Measurements from ENCODE around the gene BTBD8. TPM values are rescaled to one million over a fixed set of nuclear protein-coding genes. Genes with fewer than 3 reads are reported as not detected.

Gene BTBD8
- total and polyA plus RNA-seq, 2 experiments from 2014 or later, result 2.9 to 4.1 TPM

- TF ChIP-seq CTCF (conservative IDR thresholded peaks at IDR 0.05; ENCODE audit: low read depth in 2 of 2), result no peak
- no peak for TF ChIP-seq ETS1 (IDR thresholded peaks at IDR 0.05)
- no peak for TF ChIP-seq REST (IDR thresholded peaks at IDR 0.05; ENCODE audit: unreplicated experiment)
Observed at GRCh38 chr1:92066321-92066720, 13.8 kb upstream of the BTBD8 start (continued).

- no peaks in the 10 kb centered on the region for H3K36me3 Mint-ChIP-seq (ENCODE audit: low read depth)
Observed at GRCh38 chr1:92070892-92071291, 9.3 kb upstream of the BTBD8 start.

More at GRCh38 chr1:92070892-92071291, 9.3 kb upstream of the BTBD8 start:
- no peak overlapping the region for H2AFZ ChIP-seq
- Mint-ChIP-seq H3K4me3 (no peak overlapping the region), H3K27ac (no peak overlapping the region), H3K9me3 (no peaks in the 10 kb centered on the region), H3K4me1 (peaks cover 5% of the 10 kb centered on the region; the same call in 2 of the 3 replicates), H3K27me3 (ENCODE audit: insufficient read depth, low read depth, poor library complexity) (no peaks in the 10 kb centered on the region)
- DNase-seq (ENCODE audit: low spot score) (peak; percentile 3), ATAC-seq (peak; percentile 50; the same call in 2 of the 3 replicates)
- H3K79me2 ChIP-seq (replicated peaks; ENCODE audit: insufficient read depth), result no peaks in the 10 kb centered on the region
- H3F3A ChIP-seq (replicated peaks; ENCODE audit: low read depth), result no peaks in the 10 kb centered on the region
- TF ChIP-seq ETS1 (IDR thresholded peaks at IDR 0.05) (no peak), EZH2phosphoT487 (IDR thresholded peaks at IDR 0.05; ENCODE audit: unreplicated experiment) (no peak), POLR2AphosphoS5 (IDR thresholded peaks at IDR 0.05; ENCODE audit: low read depth) (no peak), CREB1 (CRISPR knock-in tag; IDR thresholded peaks at IDR 0.05; ENCODE audit: low read depth) (no peak), STAT1 (IDR thresholded peaks at IDR 0.05; ENCODE audit: unreplicated experiment) (no peak), NANOG (IDR thresholded peaks at IDR 0.05; ENCODE audit: borderline replicate concordance) (no peak), REST (IDR thresholded peaks at IDR 0.05; ENCODE audit: unreplicated experiment) (no peak)
- no peaks in the 10 kb centered on the region for H3K27me3 ChIP-seq (ENCODE audit: insufficient read depth)
- H3K9me2 ChIP-seq (ENCODE audit: insufficient read depth), result no peaks in the 10 kb centered on the region
- no peak overlapping the region for H3K4me2 ChIP-seq
- H3K27ac ChIP-seq (ENCODE audit: low read depth), result no peak overlapping the region
- no peaks in the 10 kb centered on the region for H3K4me1 ChIP-seq (ENCODE audit: insufficient read depth)
- no peaks in the 10 kb centered on the region for H3K36me3 ChIP-seq (ENCODE audit: insufficient read depth)
- no peak overlapping the region for H3K4me3 ChIP-seq
- H4K20me1 ChIP-seq (replicated peaks; ENCODE audit: insufficient read depth), result no peaks in the 10 kb centered on the region
